Upper lobe of right lung (tissue), 1 donor: ENCODE measurements around the gene CDH12. TPM values are rescaled to one million over a fixed set of nuclear protein-coding genes. Genes with fewer than 3 reads are reported as not detected.
"Not testable (repeated sequence)": the region's sequence is repeated elsewhere in the genome, so short reads cannot be mapped to it uniquely, and the experiment has no call there.

ENCODE experiments used
- ATAC-seq: fragments of 200-7000 bp; cut with Tn5 transposase; one replicate; pipeline ENCODE4 v1.9.1; 2020; ENCODE audit warnings: mild to moderate bottlenecking, moderate library complexity
- DNase-seq: peaks from one replicate; pipeline ENCODE4 v3.0.0-alpha.2; 2020
- H3K27ac ChIP-seq: fragments of 200-600 bp; one replicate; pipeline ENCODE4 v1.8.0; 2022
- H3K27me3 ChIP-seq: fragments of 200-600 bp; one replicate; pipeline ENCODE4 v1.8.0; 2022; ENCODE audit warnings: mild to moderate bottlenecking
- H3K36me3 ChIP-seq: fragments of 200-600 bp; one replicate; pipeline ENCODE4 v1.8.0; 2022
- H3K4me1 ChIP-seq: fragments of 200-600 bp; one replicate; pipeline ENCODE4 v1.8.0; 2022
- H3K4me3 ChIP-seq: fragments of 200-600 bp; one replicate; pipeline ENCODE4 v1.8.0; 2022; ENCODE audit warnings: mild to moderate bottlenecking
- H3K9me3 ChIP-seq: fragments of 200-600 bp; one replicate; pipeline ENCODE4 v1.8.0; 2022
- intact Hi-C: fragments of 100-400 bp; cut with DNase I; formaldehyde crosslinking; loops from one replicate; pipeline ENCODE4 v1.11.0; 2022
- total RNA-seq: library from RNA; stranded (reverse); fragmentation: NEBNext Ultra II Directional; extraction: Animal tissue kit (Norgen Biotek cat#: 25700); gene quantifications from one replicate; pipeline ENCODE4 v1.2.1, GENCODE V29; 2021
- TF ChIP-seq, protein P1 (sequence below): fragments of 200-600 bp; IDR thresholded peaks from one replicate; pipeline ENCODE4 v1.8.0; 2022; ENCODE audit warnings: antibody characterized with exemption
- donor health status: DM: no; HTN: yes; CAD: no; lungs with severe emphysema.

CDH12 gene
- total RNA-seq, 1 donor from 2014 or later: not detected

DNA sequence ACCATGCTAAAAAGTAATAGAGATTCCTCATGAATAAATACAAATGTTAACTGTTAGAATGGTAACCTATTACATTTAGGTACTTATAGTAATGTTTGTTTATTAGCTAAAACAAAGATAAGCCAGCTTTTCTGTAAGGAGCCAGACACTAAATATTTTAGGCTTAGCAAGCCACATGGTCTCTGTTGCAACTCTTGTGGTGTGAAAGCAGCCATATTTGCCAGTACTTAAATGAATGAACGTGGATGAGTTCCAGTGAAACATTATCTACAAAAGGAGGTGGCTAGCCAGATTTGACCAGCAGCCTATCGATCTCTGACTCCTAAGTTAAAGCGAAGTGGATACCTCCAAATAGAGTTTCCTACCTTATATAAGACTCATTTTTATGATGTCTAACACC is 331.6 kb downstream of the CDH12 start:
- TF ChIP-seq, protein P1, sequence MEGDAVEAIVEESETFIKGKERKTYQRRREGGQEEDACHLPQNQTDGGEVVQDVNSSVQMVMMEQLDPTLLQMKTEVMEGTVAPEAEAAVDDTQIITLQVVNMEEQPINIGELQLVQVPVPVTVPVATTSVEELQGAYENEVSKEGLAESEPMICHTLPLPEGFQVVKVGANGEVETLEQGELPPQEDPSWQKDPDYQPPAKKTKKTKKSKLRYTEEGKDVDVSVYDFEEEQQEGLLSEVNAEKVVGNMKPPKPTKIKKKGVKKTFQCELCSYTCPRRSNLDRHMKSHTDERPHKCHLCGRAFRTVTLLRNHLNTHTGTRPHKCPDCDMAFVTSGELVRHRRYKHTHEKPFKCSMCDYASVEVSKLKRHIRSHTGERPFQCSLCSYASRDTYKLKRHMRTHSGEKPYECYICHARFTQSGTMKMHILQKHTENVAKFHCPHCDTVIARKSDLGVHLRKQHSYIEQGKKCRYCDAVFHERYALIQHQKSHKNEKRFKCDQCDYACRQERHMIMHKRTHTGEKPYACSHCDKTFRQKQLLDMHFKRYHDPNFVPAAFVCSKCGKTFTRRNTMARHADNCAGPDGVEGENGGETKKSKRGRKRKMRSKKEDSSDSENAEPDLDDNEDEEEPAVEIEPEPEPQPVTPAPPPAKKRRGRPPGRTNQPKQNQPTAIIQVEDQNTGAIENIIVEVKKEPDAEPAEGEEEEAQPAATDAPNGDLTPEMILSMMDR: no peak
- Histone ChIP-seq H3K27me3 (no peaks in the 10 kb centered on the region), H3K9me3 (no peaks in the 10 kb centered on the region), H3K36me3 (no peaks in the 10 kb centered on the region), H3K4me3 (no peak overlapping the region), H3K4me1 (no peaks in the 10 kb centered on the region), H3K27ac (no peak overlapping the region)
- DNase-seq (no peak), ATAC-seq (no peak)
- intact Hi-C loops: no loop called here

DNA sequence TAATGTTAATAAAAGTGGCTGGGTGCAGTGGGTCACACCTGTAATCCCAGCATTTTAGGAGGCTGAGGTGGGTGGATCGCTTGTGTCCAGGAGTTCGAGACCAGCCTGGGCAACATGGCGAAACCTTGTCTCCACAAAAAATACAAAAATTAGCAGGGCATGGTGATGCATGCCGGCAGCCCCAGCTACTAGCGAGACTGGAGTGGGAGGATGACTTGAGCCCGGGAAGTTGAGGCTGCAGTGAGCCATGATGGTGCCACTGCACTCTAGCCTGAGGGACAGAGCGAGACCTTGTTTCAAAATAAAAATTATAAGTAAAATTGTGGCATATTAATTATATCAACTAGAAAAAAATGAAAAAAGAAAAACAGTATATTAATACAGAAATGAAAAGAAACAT is 336.6 kb downstream of the CDH12 start:
- intact Hi-C loops, H3K27me3 ChIP-seq, H3K9me3 ChIP-seq, H3K27ac ChIP-seq, H3K4me3 ChIP-seq, H3K36me3 ChIP-seq, ATAC-seq, H3K4me1 ChIP-seq, DNase-seq: not testable (repeated sequence)

DNA sequence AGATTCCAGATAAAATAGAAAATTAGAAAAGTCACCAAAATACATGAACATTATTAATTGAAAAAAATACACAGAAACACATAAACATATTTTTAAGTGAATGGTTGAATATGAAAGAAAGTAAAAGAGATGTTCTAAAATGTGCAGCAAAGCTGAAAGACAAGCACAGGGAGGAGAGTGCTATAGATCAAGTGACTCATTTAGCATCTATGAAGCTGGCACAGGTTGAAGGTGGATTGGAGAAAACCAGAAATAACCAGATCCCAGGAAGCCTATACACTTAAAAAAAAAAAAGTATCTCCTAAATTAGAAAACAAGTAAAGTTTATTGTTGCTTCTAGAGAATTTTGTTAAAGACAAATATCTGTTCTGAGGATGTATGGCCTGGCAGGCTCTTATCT is 338.9 kb downstream of the CDH12 start:
- Histone ChIP-seq H3K27ac (no peak overlapping the region), H3K9me3 (no peaks in the 10 kb centered on the region), H3K36me3 (no peaks in the 10 kb centered on the region), H3K4me3 (no peak overlapping the region), H3K4me1 (no peaks in the 10 kb centered on the region), H3K27me3 (no peaks in the 10 kb centered on the region)
- TF ChIP-seq, protein P1: no peak
- DNase-seq (no peak), ATAC-seq (no peak)
- intact Hi-C loops: no loop called here

DNA sequence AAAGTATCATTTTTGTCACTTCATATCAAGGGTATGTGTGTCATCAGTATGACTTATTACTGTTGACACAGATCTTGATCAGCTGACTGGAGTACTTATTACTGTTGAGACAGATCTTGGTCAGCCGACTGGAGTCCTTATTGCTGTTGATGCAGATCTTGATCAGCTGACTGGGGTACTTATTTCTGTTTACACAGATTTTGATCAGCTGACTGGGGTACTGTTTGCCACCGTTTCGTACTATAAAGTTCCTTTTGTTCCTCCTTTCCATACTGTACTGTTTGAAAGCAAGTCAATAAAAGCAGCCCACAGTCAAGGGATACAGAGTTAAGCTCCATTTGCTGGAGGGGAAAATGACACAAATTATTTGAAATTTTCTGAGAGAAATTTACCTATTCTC is 347.3 kb downstream of the CDH12 start:
- Histone ChIP-seq H3K36me3 (no peaks in the 10 kb centered on the region), H3K4me1 (no peaks in the 10 kb centered on the region), H3K4me3 (no peak overlapping the region), H3K9me3 (no peaks in the 10 kb centered on the region), H3K27ac (no peak overlapping the region), H3K27me3 (no peaks in the 10 kb centered on the region)
- DNase-seq (no peak), ATAC-seq (no peak)
- intact Hi-C loops: no loop called here
- TF ChIP-seq, protein P1: no peak

DNA sequence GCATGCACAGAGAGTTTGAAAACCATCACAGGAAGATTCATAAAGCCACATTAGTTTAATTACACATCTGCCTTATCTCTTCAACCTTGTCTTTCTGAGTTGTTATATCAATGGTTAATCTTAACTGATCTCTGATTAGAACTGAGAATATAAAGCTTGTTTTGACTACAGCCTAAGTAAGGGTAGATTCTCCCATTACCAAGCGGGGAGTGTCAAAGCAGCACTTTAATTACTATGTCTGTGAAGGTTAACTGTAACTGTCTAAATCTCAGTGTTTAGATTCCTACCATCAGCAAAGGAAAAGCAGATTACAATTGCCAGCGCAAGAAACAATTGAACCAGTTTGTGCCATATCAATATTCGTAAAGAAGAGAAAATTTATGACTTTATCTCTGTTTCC is 348.7 kb downstream of the CDH12 start:
- Histone ChIP-seq H3K36me3 (no peaks in the 10 kb centered on the region), H3K4me3 (no peak overlapping the region), H3K4me1 (no peaks in the 10 kb centered on the region), H3K27me3 (no peaks in the 10 kb centered on the region), H3K9me3 (no peaks in the 10 kb centered on the region), H3K27ac (no peak overlapping the region)
- ATAC-seq: no peak
- intact Hi-C loops: no loop called here
- no peak for DNase-seq
- TF ChIP-seq, protein P1: no peak

DNA sequence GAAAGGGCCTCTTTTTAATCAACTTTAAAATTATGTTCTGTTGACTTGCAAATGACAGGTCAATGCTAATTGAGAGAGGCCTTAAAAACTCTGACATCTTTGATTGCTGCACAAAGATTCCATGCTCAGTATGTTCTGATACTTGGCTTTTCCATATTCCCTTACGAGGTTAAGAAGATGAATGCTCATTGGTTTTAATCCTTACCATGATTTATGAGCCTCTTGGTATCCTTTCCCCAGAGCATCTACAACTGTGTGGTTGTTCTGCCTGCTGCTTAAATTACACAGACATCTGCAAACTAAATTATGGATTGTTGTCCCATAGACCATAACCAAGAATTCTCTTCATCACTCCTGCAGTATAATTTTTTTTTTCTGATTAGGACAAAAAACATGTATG is 352.6 kb downstream of the CDH12 start:
- Histone ChIP-seq H3K27ac (no peak overlapping the region), H3K36me3 (no peaks in the 10 kb centered on the region), H3K27me3 (no peaks in the 10 kb centered on the region), H3K4me3 (no peak overlapping the region), H3K4me1 (no peaks in the 10 kb centered on the region), H3K9me3 (no peaks in the 10 kb centered on the region)
- DNase-seq (no peak), ATAC-seq (no peak)
- TF ChIP-seq, protein P1: no peak
- intact Hi-C loops: no loop called here
